SK-N-SH treated with all-trans-retinoic acid at 6 μM for 48 hours (cell line): ENCODE measurements around the gene MMP23B.

Source experiments
- ESRRG ChIP-seq: fragments of 250-450 bp; sonication (Bioruptor Pico); IDR thresholded peaks from 2 replicates; pipeline ENCODE4 v1.6.1; 2021; ENCODE audit warnings: mild to moderate bottlenecking
- TOX ChIP-seq: fragments of 250-450 bp; sonication (Bioruptor Pico); IDR thresholded peaks from 2 replicates; pipeline ENCODE4 v1.8.0; 2021; ENCODE audit warnings: mild to moderate bottlenecking, moderate library complexity, borderline replicate concordance
- ZFP30 ChIP-seq: fragments of 450-650 bp; formaldehyde crosslinking; IDR thresholded peaks from 2 replicates; pipeline ENCODE4 v1.5.0; 2022; ENCODE audit warnings: mild to moderate bottlenecking, moderate library complexity

DNA sequence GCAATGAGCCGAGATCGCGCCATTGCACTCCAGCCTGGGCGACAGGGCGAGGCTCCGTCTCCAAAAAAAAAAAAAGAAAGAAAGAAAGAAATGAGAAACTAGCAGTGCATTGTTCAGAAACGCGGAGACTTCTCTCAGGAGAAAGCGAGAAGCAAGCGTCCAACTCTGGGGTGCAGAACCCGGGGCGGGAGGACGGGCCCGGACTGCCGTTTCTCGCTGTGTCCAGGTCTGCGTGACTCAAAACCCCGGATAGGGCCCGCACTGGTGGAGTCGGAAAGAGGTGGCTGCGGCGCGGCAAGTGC lies 17.1 kb upstream of the MMP23B start:
- TF ChIP-seq ESRRG (CRISPR knock-in tag) (no peak), TOX (CRISPR knock-in tag) (no peak), ZFP30 (CRISPR knock-in tag) (no peak)
